WI38 (cell line): Measurements from ENCODE around the gene E2F8.

ENCODE experiments used
- H3K4me3 ChIP-seq: 2 replicates; pipeline ENCODE4 v1.5.1; 2011; ENCODE audit warnings: low read depth, mild to moderate bottlenecking, control low read depth, low read length
- CTCF ChIP-seq: IDR thresholded peaks from 2 replicates; pipeline ENCODE4 v1.5.1; 2012; ENCODE audit warnings: low read depth, mild to moderate bottlenecking, control low read depth, low read length

E2F8 gene

GRCh38 chr11:19199048-19199447 is 41.7 kb downstream of the E2F8 start:
- no peak for TF ChIP-seq CTCF
- H3K4me3 ChIP-seq, result no peak overlapping the region

- H3K4me3 ChIP-seq, result no peak overlapping the region
- no peak for TF ChIP-seq CTCF
Observed at GRCh38 chr11:19196432-19196831, 44.3 kb downstream of the E2F8 start.

- no peak overlapping the region for H3K4me3 ChIP-seq
- no peak for TF ChIP-seq CTCF
Observed at GRCh38 chr11:19194620-19195308, 46.0 kb downstream of the E2F8 start.

- H3K4me3 ChIP-seq, result no peak overlapping the region
- no peak for TF ChIP-seq CTCF
Observed at GRCh38 chr11:19193916-19194315, 46.8 kb downstream of the E2F8 start.

DNA sequence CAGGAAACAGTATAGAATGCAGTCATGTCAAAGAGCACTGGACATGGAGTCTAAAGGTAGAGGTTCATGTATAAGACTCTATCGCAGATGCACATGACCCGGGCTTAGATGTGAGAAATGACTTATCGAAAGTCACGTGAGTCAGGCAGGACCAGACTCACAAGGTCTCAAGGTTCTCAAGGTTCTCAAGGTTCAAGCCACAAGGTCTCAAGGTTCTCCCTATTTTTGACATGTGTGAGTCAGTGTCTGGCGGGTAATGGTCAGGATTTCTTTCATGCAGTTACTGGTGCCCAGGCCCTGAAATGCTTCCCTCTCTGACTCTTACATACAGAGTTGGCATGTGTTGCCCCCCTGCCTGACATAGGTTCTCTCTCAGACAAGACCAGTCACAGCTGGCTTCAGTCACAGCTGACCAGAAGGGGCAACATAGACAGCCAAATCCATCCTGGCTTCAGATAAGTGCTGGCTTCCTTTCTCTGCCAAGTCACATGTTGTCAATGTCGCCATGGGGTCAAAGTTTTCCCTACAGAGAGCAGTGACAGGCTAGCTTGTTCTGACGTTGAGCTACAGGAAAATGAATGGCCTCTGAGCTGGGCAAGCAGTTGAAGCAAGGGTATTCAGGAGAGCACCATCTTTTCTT is 49.1 kb downstream of the E2F8 start:
- no peak overlapping the region for H3K4me3 ChIP-seq
- TF ChIP-seq CTCF, result no peak

- no peak overlapping the region for H3K4me3 ChIP-seq
- no peak for TF ChIP-seq CTCF
Observed at GRCh38 chr11:19187833-19188258, 52.9 kb downstream of the E2F8 start.

GRCh38 chr11:19187114-19187832 is 53.5 kb downstream of the E2F8 start:
- H3K4me3 ChIP-seq, result no peak overlapping the region
- no peak for TF ChIP-seq CTCF
